HG02973 (cell line): ENCODE results near the gene TARBP1.
"Not testable (repeated sequence)": the region's sequence is repeated elsewhere in the genome, so short reads cannot be mapped to it uniquely, and the experiment has no call there.

Experiments
- ATAC-seq: cut with Tn5 transposase; IDR thresholded peaks from one replicate; pipeline ENCODE4 v1.9.1; 2021; ENCODE audit warnings: moderate library complexity; ENCODE audit not compliant: unreplicated experiment

TARBP1 gene

GRCh38 chr1:234478481-234479309 lies at the start of gene TARBP1:
TARBP1 (minus strand) TSS chr1:234479179; CDS start chr1:234479103, 76 bp downstream.
- ATAC-seq = peak; percentile 57

- no peak for ATAC-seq
These were observed 49.3 kb upstream of the TARBP1 start for GRCh38 chr1:234528074-234528865.

GRCh38 chr1:234527346-234527745 lies 48.4 kb upstream of the TARBP1 start:
- ATAC-seq = no peak

GRCh38 chr1:234526922-234527321 lies 47.9 kb upstream of the TARBP1 start:
- ATAC-seq = no peak

- no peak for ATAC-seq
These were observed 46.3 kb upstream of the TARBP1 start for GRCh38 chr1:234525099-234525799.

- ATAC-seq = no peak
These were observed 42.9 kb upstream of the TARBP1 start for GRCh38 chr1:234521836-234522235.

- ATAC-seq = no peak
These were observed 42.2 kb upstream of the TARBP1 start for GRCh38 chr1:234520908-234521817.

- ATAC-seq = no peak
These were observed 40.5 kb upstream of the TARBP1 start for GRCh38 chr1:234519506-234519905.

- ATAC-seq = no peak
These were observed 39.9 kb upstream of the TARBP1 start for GRCh38 chr1:234518876-234519275.

GRCh38 chr1:234518086-234518485 lies 39.1 kb upstream of the TARBP1 start:
- not testable (repeated sequence) for ATAC-seq

- no peak for ATAC-seq
These were observed 38.3 kb upstream of the TARBP1 start for GRCh38 chr1:234517110-234517802.

- no peak for ATAC-seq
These were observed 36.9 kb upstream of the TARBP1 start for GRCh38 chr1:234515821-234516241.

- no peak for ATAC-seq
These were observed 36.4 kb upstream of the TARBP1 start for GRCh38 chr1:234515411-234515810.

GRCh38 chr1:234512451-234512861 lies 33.5 kb upstream of the TARBP1 start:
- no peak for ATAC-seq

GRCh38 chr1:234509457-234510328 lies 30.7 kb upstream of the TARBP1 start:
- no peak for ATAC-seq

- ATAC-seq = no peak
These were observed 28.8 kb upstream of the TARBP1 start for GRCh38 chr1:234507626-234508387.

- ATAC-seq = no peak
These were observed 28.1 kb upstream of the TARBP1 start for GRCh38 chr1:234507089-234507488.

GRCh38 chr1:234505769-234506102 lies 26.8 kb upstream of the TARBP1 start:
- ATAC-seq = no peak
